ENCODE results near the gene KLHL1.

- TF ChIP-seq RCOR1 (IDR thresholded peaks at IDR 0.05; ENCODE audit: insufficient replicate concordance, low read length) (no peak), CTCF (conservative IDR thresholded peaks at IDR 0.05; ENCODE audit: low read depth, low read length) (no peak), CHD1 (IDR thresholded peaks at IDR 0.05; ENCODE audit: low read depth, low read length) (no peak), POLR2A (IDR thresholded peaks at IDR 0.05; ENCODE audit: low read depth, low read length) (no peak), RAD21 (IDR thresholded peaks at IDR 0.05; ENCODE audit: low read length) (no peak), MAZ (IDR thresholded peaks at IDR 0.05; ENCODE audit: borderline replicate concordance, low read depth, low read length) (no peak), RFX5 (IDR thresholded peaks at IDR 0.05; ENCODE audit: low read depth, low read length) (no peak), MAFK (IDR thresholded peaks at IDR 0.05; ENCODE audit: low read depth, low read length) (no peak), BHLHE40 (IDR thresholded peaks at IDR 0.05; ENCODE audit: low read depth, low read length) (no peak), MXI1 (IDR thresholded peaks at IDR 0.05; ENCODE audit: borderline replicate concordance, low read depth, low read length) (no peak), NFE2L2 (IDR thresholded peaks at IDR 0.05; ENCODE audit: low read depth, low read length) (no peak), USF2 (IDR thresholded peaks at IDR 0.05; ENCODE audit: low read depth, low read length) (no peak), ELK1 (IDR thresholded peaks at IDR 0.05; ENCODE audit: borderline replicate concordance, low read depth, low read length) (no peak), SMC3 (IDR thresholded peaks at IDR 0.05; ENCODE audit: low read depth, low read length) (no peak)
Observed at GRCh38 chr13:70125693-70126092, 17.4 kb upstream of the KLHL1 start.
